HG02943 (cell line): Measurements from ENCODE around the gene CDH12.
"Not testable (repeated sequence)": the region's sequence is repeated elsewhere in the genome, so short reads cannot be mapped to it uniquely, and the experiment has no call there.

Experiments used
- ATAC-seq: cut with Tn5 transposase; IDR thresholded peaks from one replicate; pipeline ENCODE4 v1.9.1; 2021; ENCODE audit warnings: mild to moderate bottlenecking, low read depth, moderate library complexity; ENCODE audit not compliant: unreplicated experiment

The CDH12 gene

GRCh38 chr5:22329683-22330082 lies 523.5 kb downstream of the CDH12 start:
- no peak for ATAC-seq

GRCh38 chr5:22319798-22320197 lies 533.3 kb downstream of the CDH12 start:
- no peak for ATAC-seq

GRCh38 chr5:22316294-22316693 lies 536.9 kb downstream of the CDH12 start:
- ATAC-seq, result no peak

- ATAC-seq, result not testable (repeated sequence)
These were observed 538.1 kb downstream of the CDH12 start for GRCh38 chr5:22315052-22315451.

GRCh38 chr5:22314548-22314947 lies 538.6 kb downstream of the CDH12 start:
- ATAC-seq, result no peak

GRCh38 chr5:22306011-22306410 lies 547.1 kb downstream of the CDH12 start:
- ATAC-seq, result no peak

GRCh38 chr5:22295832-22296231 lies 557.3 kb downstream of the CDH12 start:
- no peak for ATAC-seq

GRCh38 chr5:22293147-22293546 lies 560.0 kb downstream of the CDH12 start:
- no peak for ATAC-seq

- no peak for ATAC-seq
These were observed 575.0 kb downstream of the CDH12 start for GRCh38 chr5:22278164-22278563.

- no peak for ATAC-seq
These were observed 576.1 kb downstream of the CDH12 start for GRCh38 chr5:22277006-22277405.

- not testable (repeated sequence) for ATAC-seq
These were observed 587.3 kb downstream of the CDH12 start for GRCh38 chr5:22265855-22266254.

GRCh38 chr5:22258139-22258538 lies 595.0 kb downstream of the CDH12 start:
- ATAC-seq, result no peak

GRCh38 chr5:22250528-22250927 lies 602.6 kb downstream of the CDH12 start:
- ATAC-seq, result no peak

- ATAC-seq, result no peak
These were observed 603.9 kb downstream of the CDH12 start for GRCh38 chr5:22249209-22249729.

GRCh38 chr5:22245770-22246169 lies 607.4 kb downstream of the CDH12 start:
- no peak for ATAC-seq

GRCh38 chr5:22242532-22242931 lies 610.6 kb downstream of the CDH12 start:
- no peak for ATAC-seq

- no peak for ATAC-seq
These were observed 615.1 kb downstream of the CDH12 start for GRCh38 chr5:22238047-22238446.

- no peak for ATAC-seq
These were observed 626.7 kb downstream of the CDH12 start for GRCh38 chr5:22226423-22226822.

- ATAC-seq, result no peak
These were observed 630.1 kb downstream of the CDH12 start for GRCh38 chr5:22223079-22223478.

GRCh38 chr5:22213703-22214495 lies 639.2 kb downstream of the CDH12 start:
- not testable (repeated sequence) for ATAC-seq

GRCh38 chr5:22212254-22212991 lies 640.7 kb downstream of the CDH12 start:
- not testable (repeated sequence) for ATAC-seq

- ATAC-seq, result not testable (repeated sequence)
These were observed 644.7 kb downstream of the CDH12 start for GRCh38 chr5:22208463-22208862.
